GM12875 (cell line): ENCODE data around the gene HSPA12A.

ENCODE experiments used
- H3K4me3 ChIP-seq: one replicate; pipeline ENCODE4 v1.5.1; 2011; ENCODE audit warnings: low read depth, low read length, control low read depth
- TF ChIP-seq, protein P1 (sequence below): IDR thresholded peaks from 2 replicates; pipeline ENCODE4 v1.5.1; 2011; ENCODE audit warnings: low read depth, mild to moderate bottlenecking, control low read depth, inconsistent platforms, low read length, moderate library complexity, borderline replicate concordance; ENCODE audit not compliant: insufficient read depth

Gene HSPA12A

DNA sequence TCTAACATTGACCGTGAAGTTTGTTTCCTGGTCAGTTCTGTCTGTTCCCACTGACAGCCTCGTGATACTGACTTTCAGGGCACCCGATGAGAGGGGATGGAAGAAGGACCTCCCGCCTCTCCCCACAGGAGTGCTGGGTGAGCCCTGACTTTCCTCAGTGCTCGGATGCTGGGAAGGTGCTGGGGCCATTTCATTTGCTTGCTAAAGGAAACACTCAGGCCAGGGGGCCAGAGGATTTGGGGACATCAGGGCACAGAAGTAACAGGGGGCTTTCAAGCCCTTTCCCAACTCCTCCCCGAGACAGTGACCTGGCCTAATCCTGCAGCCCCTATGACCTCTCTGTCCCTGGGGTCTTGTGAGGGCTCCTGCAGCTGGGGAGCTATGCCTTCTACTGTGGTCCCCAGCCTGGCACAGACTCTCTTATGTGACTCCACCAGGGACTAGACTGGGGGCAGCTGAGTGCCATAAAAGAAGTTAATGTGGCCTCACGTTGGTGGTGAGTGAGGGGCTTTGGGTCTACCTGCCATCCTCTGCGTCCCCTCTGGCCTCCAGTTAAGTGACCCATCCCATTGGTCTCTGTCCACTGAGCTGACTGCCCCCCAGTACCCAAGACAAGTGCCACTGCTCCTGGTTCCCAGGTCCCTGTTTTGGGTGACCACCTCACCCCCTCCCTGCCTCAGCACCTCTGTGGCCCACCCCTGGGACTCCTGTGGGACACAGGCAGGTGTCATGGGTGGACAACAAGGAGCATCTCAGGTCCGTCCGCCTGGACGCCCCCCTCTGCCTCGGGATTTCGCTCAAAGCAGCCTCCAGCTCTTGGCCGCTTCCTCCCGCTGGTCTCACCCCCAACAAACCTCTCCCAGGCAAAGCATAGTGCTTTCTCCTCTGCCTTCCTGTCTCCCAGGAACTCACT lies 33.4 kb upstream of the HSPA12A start:
- TF ChIP-seq, protein P1, sequence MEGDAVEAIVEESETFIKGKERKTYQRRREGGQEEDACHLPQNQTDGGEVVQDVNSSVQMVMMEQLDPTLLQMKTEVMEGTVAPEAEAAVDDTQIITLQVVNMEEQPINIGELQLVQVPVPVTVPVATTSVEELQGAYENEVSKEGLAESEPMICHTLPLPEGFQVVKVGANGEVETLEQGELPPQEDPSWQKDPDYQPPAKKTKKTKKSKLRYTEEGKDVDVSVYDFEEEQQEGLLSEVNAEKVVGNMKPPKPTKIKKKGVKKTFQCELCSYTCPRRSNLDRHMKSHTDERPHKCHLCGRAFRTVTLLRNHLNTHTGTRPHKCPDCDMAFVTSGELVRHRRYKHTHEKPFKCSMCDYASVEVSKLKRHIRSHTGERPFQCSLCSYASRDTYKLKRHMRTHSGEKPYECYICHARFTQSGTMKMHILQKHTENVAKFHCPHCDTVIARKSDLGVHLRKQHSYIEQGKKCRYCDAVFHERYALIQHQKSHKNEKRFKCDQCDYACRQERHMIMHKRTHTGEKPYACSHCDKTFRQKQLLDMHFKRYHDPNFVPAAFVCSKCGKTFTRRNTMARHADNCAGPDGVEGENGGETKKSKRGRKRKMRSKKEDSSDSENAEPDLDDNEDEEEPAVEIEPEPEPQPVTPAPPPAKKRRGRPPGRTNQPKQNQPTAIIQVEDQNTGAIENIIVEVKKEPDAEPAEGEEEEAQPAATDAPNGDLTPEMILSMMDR: no peak

DNA sequence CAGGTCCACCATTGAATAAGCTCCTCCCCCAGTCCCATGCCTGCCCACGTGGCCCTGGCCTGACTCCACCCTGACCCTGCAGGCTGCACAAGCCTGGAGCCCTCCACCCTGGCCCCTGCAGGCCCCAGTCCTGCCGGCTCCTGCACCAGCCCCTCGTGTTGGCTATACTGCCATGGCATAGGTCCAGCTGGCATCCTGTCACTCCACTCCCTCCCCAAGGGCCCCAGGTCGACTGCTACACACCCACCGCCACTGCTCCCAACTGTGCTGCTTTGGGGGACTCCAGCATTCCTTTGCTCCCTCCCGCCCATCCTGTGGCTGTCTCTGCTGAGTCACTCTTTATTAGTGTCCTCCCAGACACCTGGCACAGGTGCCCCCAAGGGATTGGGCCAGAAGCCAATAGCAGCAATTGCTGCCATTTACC lies 32.4 kb upstream of the HSPA12A start:
- TF ChIP-seq, protein P1: no peak
- H3K4me3 ChIP-seq: no peak overlapping the region

More for the DNA sequence above, 33.4 kb upstream of the HSPA12A start:
- H3K4me3 ChIP-seq: no peak overlapping the region

DNA sequence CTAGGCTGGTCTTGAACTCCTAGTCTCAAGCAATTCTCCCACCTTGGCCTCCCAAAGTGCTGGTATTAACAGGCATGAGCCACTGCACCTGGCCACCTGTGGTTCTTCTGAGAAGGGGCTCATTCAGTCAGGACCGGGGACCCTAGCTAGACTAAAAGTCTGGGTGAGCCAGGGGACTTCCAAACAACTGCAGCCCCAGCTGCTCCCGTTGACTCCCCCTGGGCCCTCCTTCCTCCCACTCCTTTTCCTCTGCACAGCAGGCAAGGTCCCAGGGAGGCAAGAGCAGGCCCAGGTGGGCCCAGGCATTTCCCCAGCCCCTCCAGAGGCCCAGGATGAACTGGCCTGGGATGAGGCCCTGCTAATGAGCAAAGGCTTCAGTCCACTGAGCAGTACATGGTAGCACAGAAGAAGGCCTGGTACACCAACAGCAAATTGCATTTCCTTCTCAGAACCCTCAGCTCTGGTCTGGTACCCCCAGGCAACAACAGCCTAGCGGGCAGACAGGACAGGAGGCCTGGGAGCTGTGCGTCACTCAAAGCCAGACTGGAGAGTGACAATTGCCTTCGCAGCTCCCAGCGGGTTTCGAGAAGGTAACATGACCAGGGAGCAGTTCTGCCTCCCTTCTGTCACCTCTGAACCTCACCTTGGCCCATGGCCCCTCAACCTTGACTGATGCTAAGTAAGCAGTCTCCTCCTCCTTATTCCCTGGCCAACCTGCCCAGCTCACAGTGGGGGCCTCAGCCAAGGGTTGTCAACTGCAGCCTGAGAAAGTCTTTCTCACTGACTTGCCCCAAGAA lies 30.7 kb upstream of the HSPA12A start:
- H3K4me3 ChIP-seq: no peak overlapping the region
- TF ChIP-seq, protein P1: no peak

DNA sequence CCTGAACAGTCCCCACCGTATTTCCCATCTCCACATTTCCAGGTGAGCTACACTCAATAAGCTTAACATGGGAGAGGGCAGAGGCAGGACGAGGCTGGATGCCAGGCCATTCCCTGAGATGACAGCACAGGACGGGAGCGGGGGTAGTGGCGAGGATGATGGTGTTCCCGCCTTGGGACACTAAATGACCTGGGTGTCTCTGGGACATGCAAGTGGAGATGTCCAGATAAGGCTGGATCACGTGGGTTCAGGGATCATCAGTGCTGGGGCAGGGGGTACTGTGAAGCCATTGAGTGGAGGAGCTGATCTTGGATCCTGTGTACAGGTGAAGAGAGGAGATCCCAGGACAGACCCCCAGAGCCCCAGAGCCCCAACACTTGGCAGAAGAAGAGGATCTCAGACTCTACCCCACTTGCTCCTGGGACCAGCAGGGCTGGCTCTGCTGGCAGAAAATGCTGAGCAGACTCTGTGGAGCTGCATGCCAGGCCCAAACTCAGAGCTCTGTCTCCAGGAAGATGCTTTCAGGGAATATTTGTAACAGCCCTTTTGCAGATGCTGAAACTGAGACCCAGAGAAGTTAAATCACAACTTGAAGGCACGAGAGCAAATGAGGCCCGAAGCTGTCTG lies 29.7 kb upstream of the HSPA12A start:
- no peak overlapping the region for H3K4me3 ChIP-seq
- TF ChIP-seq, protein P1: no peak

DNA sequence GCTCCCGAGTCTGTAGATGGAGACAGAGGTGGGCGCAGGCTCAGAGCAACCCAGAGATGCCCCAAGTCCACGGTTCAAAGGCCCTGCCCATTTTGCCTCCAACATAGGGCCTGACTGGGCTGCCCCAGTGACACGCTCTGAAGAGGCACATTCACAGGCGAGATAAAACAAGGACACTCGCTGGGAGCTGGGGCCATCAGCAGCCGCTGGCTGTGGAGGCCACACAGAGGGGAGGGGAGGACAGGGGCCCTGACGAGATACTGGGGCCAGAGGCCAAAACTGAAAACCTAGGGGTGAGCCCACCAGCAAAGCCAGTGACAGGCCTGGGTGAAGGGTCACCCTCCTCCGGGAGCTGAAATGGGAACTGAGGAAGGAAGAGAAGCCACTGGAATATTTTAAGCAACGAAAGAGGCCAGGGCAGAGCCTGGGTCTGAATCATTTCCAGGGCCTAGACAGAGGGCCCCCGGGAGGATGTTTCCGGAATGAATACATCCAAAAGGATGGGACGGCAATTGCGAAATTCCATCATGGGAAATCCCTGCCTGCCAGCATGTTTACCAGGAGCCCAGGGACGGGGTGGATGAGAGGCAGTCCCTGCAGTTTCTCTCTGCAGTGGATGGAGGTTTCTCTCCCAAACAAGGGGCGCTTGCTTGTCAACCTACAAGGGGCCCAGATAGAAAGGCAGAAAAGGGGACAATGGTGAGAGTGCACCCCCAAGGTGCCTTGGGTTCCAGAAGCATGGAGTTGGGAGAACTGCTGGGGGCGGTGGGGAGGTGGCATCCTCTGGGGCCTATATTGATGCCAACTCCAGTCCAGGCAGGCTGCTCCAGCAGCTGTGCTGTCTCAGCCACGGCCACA lies 29.0 kb upstream of the HSPA12A start:
- TF ChIP-seq, protein P1: no peak
- no peak overlapping the region for H3K4me3 ChIP-seq

DNA sequence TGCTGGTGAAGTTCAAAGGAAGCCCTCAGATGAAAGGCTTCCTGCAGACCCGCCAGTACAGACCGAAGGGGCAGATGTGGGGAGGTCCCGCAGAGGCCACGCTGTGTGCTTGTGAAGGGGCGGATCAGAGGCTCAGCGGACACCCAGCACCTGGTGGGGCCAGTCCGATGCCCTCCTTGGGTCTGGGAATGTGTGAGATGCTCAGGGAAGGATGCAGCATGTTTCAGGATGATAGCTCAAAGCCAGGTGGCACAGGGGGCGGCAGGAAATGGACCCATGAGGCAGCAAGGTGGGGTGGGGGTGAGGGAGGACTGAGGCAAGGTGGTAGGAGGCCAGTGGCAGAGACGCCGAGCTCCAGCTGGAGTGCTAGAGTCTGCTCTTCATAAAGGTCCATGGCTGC lies 27.9 kb upstream of the HSPA12A start:
- H3K4me3 ChIP-seq: no peak overlapping the region
- TF ChIP-seq, protein P1: no peak
